RPMI7951 (cell line): ENCODE measurements around the gene ITGA11. TPM values are rescaled to one million over a fixed set of nuclear protein-coding genes. Genes with fewer than 3 reads are reported as not detected.

ENCODE experiments used
- DNase-seq: peaks from one replicate; pipeline ENCODE4 v3.0.0-alpha.2; 2012; ENCODE audit warnings: low read depth
- total RNA-seq: library from RNA; depleted of rRNA; stranded (reverse); fragments of >200 nt; shearing (Covaris generic); gene quantifications from 2 replicates; pipeline ENCODE4 v1.2.3, GENCODE V29; 2014

Gene ITGA11
- total RNA-seq, 1 experiment from 2014 or later: 102 TPM

GRCh38 chr15:68389936-68390817 is 41.8 kb downstream of the ITGA11 start:
- DNase-seq: peak; percentile 98

GRCh38 chr15:68389041-68389930 is 42.7 kb downstream of the ITGA11 start:
- no peak for DNase-seq

- DNase-seq: no peak
Measured at GRCh38 chr15:68387381-68388143, 44.4 kb downstream of the ITGA11 start.

GRCh38 chr15:68386587-68387288 is 45.2 kb downstream of the ITGA11 start:
- no peak for DNase-seq

- DNase-seq: no peak
Measured at GRCh38 chr15:68385671-68386586, 46.0 kb downstream of the ITGA11 start.

GRCh38 chr15:68385240-68385561 is 46.8 kb downstream of the ITGA11 start:
- peak; percentile 48 for DNase-seq

- DNase-seq: peak; percentile 100
Measured at GRCh38 chr15:68384451-68385239, 47.3 kb downstream of the ITGA11 start.

GRCh38 chr15:68383161-68384074 is 48.5 kb downstream of the ITGA11 start:
- DNase-seq: peak; percentile 70

GRCh38 chr15:68382286-68383007 is 49.5 kb downstream of the ITGA11 start:
- peak; percentile 67 for DNase-seq

- no peak for DNase-seq
Measured at GRCh38 chr15:68380456-68380855, 51.5 kb downstream of the ITGA11 start.

GRCh38 chr15:68379759-68380290 is 52.1 kb downstream of the ITGA11 start:
- no peak for DNase-seq

GRCh38 chr15:68379058-68379758 is 52.8 kb downstream of the ITGA11 start:
- DNase-seq: no peak

- DNase-seq: no peak
Measured at GRCh38 chr15:68378595-68378994, 53.4 kb downstream of the ITGA11 start.

- DNase-seq: no peak
Measured at GRCh38 chr15:68377766-68378165, 54.2 kb downstream of the ITGA11 start.

GRCh38 chr15:68376447-68377060 is 55.4 kb downstream of the ITGA11 start:
- DNase-seq: no peak

- DNase-seq: no peak
Measured at GRCh38 chr15:68375716-68376220, 56.2 kb downstream of the ITGA11 start.
